ENCODE data around the gene SNX17.

SNX17 gene

GRCh38 chr2:27377618-27378095 lies 7.2 kb downstream of the SNX17 start:
- DNase-seq (ENCODE audit: low read depth): no peak
- TF ChIP-seq CTCF (IDR thresholded peaks at IDR 0.05; ENCODE audit: insufficient read depth, low read depth, low read length, missing control alignments): no peak
- H3K4me3 ChIP-seq (ENCODE audit: low read length): no peak overlapping the region

DNA sequence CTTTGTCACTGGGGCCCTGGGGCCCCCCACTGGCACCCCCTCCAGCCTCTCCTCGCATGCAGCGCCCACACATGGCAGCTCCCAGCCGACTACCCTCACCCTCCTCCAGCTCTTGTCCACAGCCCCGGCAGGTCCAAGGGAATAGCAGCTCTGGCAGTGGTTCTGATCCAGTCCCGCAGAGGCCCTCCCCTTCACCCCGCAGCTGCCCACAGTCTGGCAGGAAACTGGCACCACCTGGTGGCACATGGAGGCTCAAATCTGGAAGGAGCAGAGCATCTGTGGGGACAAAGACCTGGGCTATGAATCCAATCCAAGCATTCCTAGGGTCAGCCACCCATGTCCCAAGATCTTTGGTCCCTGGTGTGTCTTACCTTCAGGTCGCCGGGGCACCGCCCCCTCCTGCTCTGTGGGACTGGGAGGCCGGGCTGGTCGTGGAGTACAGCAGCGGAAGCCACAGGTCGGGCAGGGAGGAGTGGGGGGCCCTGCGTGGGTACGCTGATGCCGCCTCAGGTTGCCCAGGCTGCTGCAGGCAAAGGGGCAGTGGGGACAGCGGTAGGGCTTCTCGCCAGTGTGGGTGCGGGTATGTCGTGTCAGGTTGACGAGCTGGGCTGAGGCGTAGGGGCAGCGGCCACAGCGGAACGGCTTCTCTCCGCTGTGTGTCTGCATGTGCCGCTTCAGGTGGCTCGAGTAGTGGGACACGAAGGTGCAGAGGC lies 7.8 kb downstream of the SNX17 start:
- DNase-seq (ENCODE audit: low read depth): peak; percentile 29
- peak; percentile 45 for TF ChIP-seq CTCF (IDR thresholded peaks at IDR 0.05; ENCODE audit: insufficient read depth, low read depth, low read length, missing control alignments)
- no peak overlapping the region for H3K4me3 ChIP-seq (ENCODE audit: low read length)

DNA sequence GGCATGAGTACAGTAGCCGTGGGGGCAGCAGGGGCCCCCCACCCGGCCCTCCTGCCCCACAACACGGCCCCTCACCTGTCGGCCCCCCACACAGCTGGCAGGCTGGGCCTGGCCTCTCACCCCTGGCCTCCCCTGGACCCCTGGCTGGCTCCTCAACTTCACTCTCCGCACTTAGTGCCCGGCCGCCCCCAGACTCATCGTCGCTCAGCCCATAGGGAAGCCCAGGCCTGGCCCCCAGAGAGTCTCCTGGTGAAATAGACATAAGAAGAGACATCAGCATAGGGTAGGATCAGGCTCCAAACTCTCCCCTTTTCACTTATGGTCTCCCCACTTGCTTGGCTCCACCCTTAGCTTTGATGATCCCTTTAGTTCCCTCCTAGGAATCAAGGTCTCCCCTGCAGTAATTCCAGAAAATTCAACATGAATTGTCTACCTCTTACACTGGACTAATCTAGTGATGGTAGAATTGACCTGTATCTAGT lies 8.4 kb downstream of the SNX17 start:
- no peak for TF ChIP-seq CTCF (IDR thresholded peaks at IDR 0.05; ENCODE audit: insufficient read depth, low read depth, low read length, missing control alignments)
- no peak for DNase-seq (ENCODE audit: low read depth)
- H3K4me3 ChIP-seq (ENCODE audit: low read length): peak overlapping the region; percentile 74

DNA sequence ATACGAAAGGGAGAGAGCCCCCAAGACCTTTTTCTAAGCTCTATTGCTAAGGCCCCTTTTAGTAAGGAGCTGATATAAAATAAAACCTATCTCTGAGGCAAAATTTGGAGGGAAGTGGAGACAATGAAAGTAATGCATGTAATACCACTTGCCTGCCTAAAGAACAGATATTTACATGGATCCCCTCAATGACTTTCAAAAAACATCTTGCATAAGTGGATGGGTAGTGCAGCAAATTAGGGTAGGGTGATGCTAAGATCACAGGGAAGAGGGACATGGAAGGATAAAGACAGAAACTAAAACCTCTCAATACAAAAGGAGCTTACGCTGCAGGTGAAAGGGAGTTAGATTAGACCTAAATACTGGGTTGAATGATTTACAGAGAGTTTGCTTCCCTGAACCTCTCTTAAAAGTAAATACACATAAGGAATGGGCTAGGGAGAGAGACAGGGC lies 9.0 kb downstream of the SNX17 start:
- TF ChIP-seq CTCF (IDR thresholded peaks at IDR 0.05; ENCODE audit: insufficient read depth, low read depth, low read length, missing control alignments): no peak
- no peak for DNase-seq (ENCODE audit: low read depth)
- H3K4me3 ChIP-seq (ENCODE audit: low read length): peak overlapping the region; percentile 74

GRCh38 chr2:27379836-27380625 lies 9.6 kb downstream of the SNX17 start:
- peak; percentile 37 for DNase-seq (ENCODE audit: low read depth)
- H3K4me3 ChIP-seq (ENCODE audit: low read length): peak overlapping the region; percentile 74
- TF ChIP-seq CTCF (IDR thresholded peaks at IDR 0.05; ENCODE audit: insufficient read depth, low read depth, low read length, missing control alignments): no peak

- DNase-seq (ENCODE audit: low read depth): peak; percentile 98
- peak within 1 kb of the TSS; percentile 74 for H3K4me3 ChIP-seq (ENCODE audit: low read length)
Measured at GRCh38 chr2:27380626-27381545, 10.5 kb downstream of the SNX17 start, which contains the start of gene ZNF513. ZNF513 (minus strand) TSS chr2:27380734; CDS start chr2:27380526, 208 bp downstream.

More at GRCh38 chr2:27380626-27381545, 10.5 kb downstream of the SNX17 start, which contains the start of gene ZNF513:
- no peak for TF ChIP-seq CTCF (IDR thresholded peaks at IDR 0.05; ENCODE audit: insufficient read depth, low read depth, low read length, missing control alignments)

Data from epithelial cell of esophagus (primary cell).